ENCODE results near the gene MRPL21.

MRPL21 gene

GRCh38 chr11:68903288-68904247 is at the start of gene MRPL21, which contains the start of gene IGHMBP2:
Gene MRPL21, minus strand, starts transcription at chr11:68903832. Its CDS starts 22 bp downstream, at chr11:68903810.
Gene IGHMBP2, plus strand, starts transcription at chr11:68903891. Its CDS starts 62 bp downstream, at chr11:68903953.
- peak; percentile 77 for DNase-seq

GRCh38 chr11:68950762-68951161 is 47.1 kb upstream of the MRPL21 start:
- no peak for DNase-seq

GRCh38 chr11:68950270-68950669 is 46.6 kb upstream of the MRPL21 start:
- DNase-seq, result no peak

GRCh38 chr11:68948935-68949334 is 45.3 kb upstream of the MRPL21 start:
- DNase-seq, result no peak

GRCh38 chr11:68948496-68948895 is 44.9 kb upstream of the MRPL21 start:
- DNase-seq, result no peak

- DNase-seq, result no peak
Measured at GRCh38 chr11:68947151-68947550, 43.5 kb upstream of the MRPL21 start.

- no peak for DNase-seq
Measured at GRCh38 chr11:68946416-68947090, 42.9 kb upstream of the MRPL21 start.

- DNase-seq, result no peak
Measured at GRCh38 chr11:68942751-68943271, 39.2 kb upstream of the MRPL21 start.

- DNase-seq, result no peak
Measured at GRCh38 chr11:68942095-68942620, 38.5 kb upstream of the MRPL21 start.

- DNase-seq, result no peak
Measured at GRCh38 chr11:68941324-68942094, 37.9 kb upstream of the MRPL21 start.

GRCh38 chr11:68940651-68941323 is 37.2 kb upstream of the MRPL21 start:
- DNase-seq, result no peak

- no peak for DNase-seq
Measured at GRCh38 chr11:68939583-68940555, 36.2 kb upstream of the MRPL21 start.

GRCh38 chr11:68938816-68939582 is 35.4 kb upstream of the MRPL21 start:
- no peak for DNase-seq

- DNase-seq, result no peak
Measured at GRCh38 chr11:68938088-68938487, 34.5 kb upstream of the MRPL21 start.

GRCh38 chr11:68936676-68937620 is 33.3 kb upstream of the MRPL21 start:
- no peak for DNase-seq

GRCh38 chr11:68936358-68936636 is 32.7 kb upstream of the MRPL21 start:
- no peak for DNase-seq

GRCh38 chr11:68935516-68936357 is 32.1 kb upstream of the MRPL21 start:
- DNase-seq, result no peak

- no peak for DNase-seq
Measured at GRCh38 chr11:68935066-68935465, 31.4 kb upstream of the MRPL21 start.
